HG02973 (cell line): ENCODE measurements around the gene FAM193B.

Experiments used
- ATAC-seq: cut with Tn5 transposase; IDR thresholded peaks from one replicate; pipeline ENCODE4 v1.9.1; 2021; ENCODE audit warnings: moderate library complexity; ENCODE audit not compliant: unreplicated experiment

Gene FAM193B

GRCh38 chr5:177501874-177502678 lies 52.3 kb downstream of the FAM193B start:
- no peak for ATAC-seq

- ATAC-seq, result no peak
Observed at GRCh38 chr5:177500685-177501522, 53.5 kb downstream of the FAM193B start.

GRCh38 chr5:177499842-177500241 lies 54.5 kb downstream of the FAM193B start:
- ATAC-seq, result no peak

GRCh38 chr5:177498013-177498787 lies 56.2 kb downstream of the FAM193B start:
- ATAC-seq, result no peak

- ATAC-seq, result peak; percentile 61
Observed at GRCh38 chr5:177497292-177498012, 56.9 kb downstream of the FAM193B start, which contains the start of gene PDLIM7. Gene PDLIM7, minus strand, starts transcription at chr5:177497604. Its CDS starts 1,092 bp downstream, at chr5:177496512.

GRCh38 chr5:177496727-177497291 lies 57.6 kb downstream of the FAM193B start:
- ATAC-seq, result no peak

- no peak for ATAC-seq
Observed at GRCh38 chr5:177496070-177496726, 58.2 kb downstream of the FAM193B start.

- ATAC-seq, result no peak
Observed at GRCh38 chr5:177495243-177496060, 58.9 kb downstream of the FAM193B start.

- ATAC-seq, result no peak
Observed at GRCh38 chr5:177494346-177495195, 59.8 kb downstream of the FAM193B start.

- ATAC-seq, result no peak
Observed at GRCh38 chr5:177493795-177494345, 60.5 kb downstream of the FAM193B start.

GRCh38 chr5:177492841-177493240 lies 61.5 kb downstream of the FAM193B start:
- ATAC-seq, result no peak

- no peak for ATAC-seq
Observed at GRCh38 chr5:177491983-177492746, 62.2 kb downstream of the FAM193B start.

GRCh38 chr5:177491429-177491945 lies 62.9 kb downstream of the FAM193B start:
- no peak for ATAC-seq

GRCh38 chr5:177490992-177491391 lies 63.4 kb downstream of the FAM193B start:
- ATAC-seq, result no peak

GRCh38 chr5:177490311-177490991 lies 63.9 kb downstream of the FAM193B start:
- ATAC-seq, result no peak

GRCh38 chr5:177489119-177489716 lies 65.1 kb downstream of the FAM193B start:
- ATAC-seq, result no peak
